CD4-positive, alpha-beta T cell (primary cell): ENCODE data around the gene RAPGEF1. TPM values are rescaled to one million over a fixed set of nuclear protein-coding genes. Genes with fewer than 3 reads are reported as not detected.
A peak's percentile ranks its signal among the peaks of the same experiment; 100 is the strongest.

Source experiments
- ATAC-seq: fragments of 200-7000 bp; cut with Tn5 transposase; one replicate; pipeline ENCODE4 v1.10.0; 2022; ENCODE audit warnings: mild to moderate bottlenecking; ENCODE audit not compliant: poor library complexity
- CTCF ChIA-PET: fragments of 350-600 bp; sonication (Branson Sonifier 250); formaldehyde crosslinking; loops from one replicate; lab custom pipeline; 2021; ENCODE audit warnings: antibody characterized with exemption, inconsistent platforms; lab: Charles Lee
- POLR2A ChIA-PET: fragments of 350-600 bp; sonication (Branson Sonifier 250); formaldehyde crosslinking; loops from one replicate; lab custom pipeline; 2021; ENCODE audit warnings: antibody characterized with exemption, inconsistent platforms; lab: Charles Lee
- DNase-seq, 14 experiments: peaks; one replicate each; pipeline ENCODE4 v3.0.0-alpha.2; 2013 to 2020; ENCODE audit warnings: mixed read lengths in 2 of 14
- H3K27ac ChIP-seq, 2 donors: one replicate each; pipeline versions ENCODE4 v1.5.1 to v1.7.0; 2013; ENCODE audit warnings: low read length in 2 of 2, low read depth in 1 of 2, mild to moderate bottlenecking in 1 of 2
- H3K27me3 ChIP-seq, 2 experiments: 1 replicate in 1 of 2; 2 replicates in 1 of 2; pipeline versions ENCODE4 v1.6.1 to v1.7.0; 2013; ENCODE audit warnings: low read length in 2 of 2, control low read depth in 1 of 2, mild to moderate bottlenecking in 1 of 2, moderate library complexity in 1 of 2; ENCODE audit not compliant: insufficient read depth in 2 of 2, control insufficient read depth in 1 of 2
- H3K36me3 ChIP-seq: one replicate; pipeline ENCODE4 v1.6.1; 2013; ENCODE audit warnings: low read length, control low read depth; ENCODE audit not compliant: insufficient read depth
- H3K4me1 ChIP-seq: one replicate; pipeline ENCODE4 v1.6.1; 2013; ENCODE audit warnings: low read length, control low read depth; ENCODE audit not compliant: insufficient read depth
- H3K4me3 ChIP-seq: one replicate; pipeline ENCODE4 v1.5.1; 2013; ENCODE audit warnings: mild to moderate bottlenecking, low read length, moderate library complexity
- H3K9me3 ChIP-seq, 2 experiments: 1 replicate in 1 of 2; 2 replicates in 1 of 2; pipeline versions ENCODE4 v1.6.1 to v1.7.0; 2013; ENCODE audit warnings: low read length in 2 of 2, mild to moderate bottlenecking in 2 of 2, control low read depth in 1 of 2, moderate library complexity in 1 of 2; ENCODE audit not compliant: control insufficient read depth in 1 of 2, insufficient read depth in 1 of 2
- H3K27ac Mint-ChIP-seq: one replicate; pipeline ENCODE4 v1.8.0; 2020; ENCODE audit warnings: mixed read lengths
- H3K27me3 Mint-ChIP-seq: one replicate; pipeline ENCODE4 v1.8.0; 2021; ENCODE audit warnings: mixed read lengths
- H3K36me3 Mint-ChIP-seq: one replicate; pipeline ENCODE4 v1.8.0; 2021; ENCODE audit warnings: low read depth, mixed read lengths
- H3K4me1 Mint-ChIP-seq: one replicate; pipeline ENCODE4 v1.8.0; 2021; ENCODE audit warnings: low read depth, mixed read lengths
- H3K4me3 Mint-ChIP-seq: one replicate; pipeline ENCODE4 v1.8.0; 2020; ENCODE audit warnings: mild to moderate bottlenecking, mixed read lengths
- H3K9me3 Mint-ChIP-seq: one replicate; pipeline ENCODE4 v1.8.0; 2020; ENCODE audit warnings: mixed read lengths
- CTCF ChIP-seq: fragments of 200-600 bp; IDR thresholded peaks from one replicate; pipeline ENCODE4 v1.8.0; 2022; ENCODE audit warnings: antibody characterized with exemption, mild to moderate bottlenecking
- intact Hi-C, 2 experiments: fragments of 100-400 bp; cut with DNase I in 1 of 2; cut with micrococcal nuclease in 1 of 2; formaldehyde crosslinking; loops; one replicate each; pipeline versions ENCODE4 v1.15.1 to v1.9.0; 2023 to 2025; cut with DNase I, micrococcal nuclease
- total RNA-seq, 174 experiments: library from RNA in 2 of 174; stranded (reverse) in 2 of 174; gene quantifications; one replicate each; pipeline ENCODE4 v1.2.3 and lab custom pipeline; 2021 to 2026

RAPGEF1 gene
- total RNA-seq, 2 experiments from 2014 or later, result 130 to 134 TPM

GRCh38 chr9:131784748-131785501 lies 45.0 kb upstream of the RAPGEF1 start:
- H3K27me3 ChIP-seq, result peaks cover 27 to 29% of the 10 kb centered on the region in 2 experiments
- ATAC-seq, result no peak
- H3K4me1 ChIP-seq, result no peaks in the 10 kb centered on the region
- TF ChIP-seq CTCF, result no peak
- DNase-seq, result no peak
- Mint-ChIP-seq H3K9me3 (peaks cover 5% of the 10 kb centered on the region), H3K4me3 (no peak overlapping the region), H3K27me3 (peaks cover 66% of the 10 kb centered on the region), H3K27ac (no peak overlapping the region), H3K4me1 (no peaks in the 10 kb centered on the region), H3K36me3 (no peaks in the 10 kb centered on the region)
- no peaks in the 10 kb centered on the region for H3K36me3 ChIP-seq
- H3K4me3 ChIP-seq, result no peak overlapping the region
- CTCF ChIA-PET, result interaction anchor here (0.6 kb wide), 1 partner anchor 749 kb away, joined by 4 read pairs; no protein-coding TSS in a partner anchor
- intact Hi-C loops, result no loop called here
- peaks cover 0 to 3% of the 10 kb centered on the region in 2 experiments for H3K9me3 ChIP-seq
- no peak overlapping the region for H3K27ac ChIP-seq
- POLR2A ChIA-PET, result no interaction called here

GRCh38 chr9:131781069-131781468 lies 41.2 kb upstream of the RAPGEF1 start:
- POLR2A ChIA-PET, result no interaction called here
- CTCF ChIA-PET, result no interaction called here

GRCh38 chr9:131776473-131776872 lies 36.6 kb upstream of the RAPGEF1 start:
- ATAC-seq (no peak), DNase-seq (peak in 4 of 14 experiments; percentile 10 to 47 (median 29))
- Histone ChIP-seq H3K27me3 (peaks cover 7 to 13% of the 10 kb centered on the region in 2 experiments), H3K4me1 (no peaks in the 10 kb centered on the region), H3K27ac (no peak overlapping the region), H3K9me3 (peaks cover 0 to 26% of the 10 kb centered on the region in 2 experiments), H3K4me3 (no peak overlapping the region), H3K36me3 (no peaks in the 10 kb centered on the region)
- no peaks in the 10 kb centered on the region for H3K4me1 Mint-ChIP-seq
- H3K9me3 Mint-ChIP-seq, result no peaks in the 10 kb centered on the region
- ChIA-PET POLR2A (no interaction called here), CTCF (no interaction called here)
- no peak overlapping the region for H3K4me3 Mint-ChIP-seq
- H3K27ac Mint-ChIP-seq, result no peak overlapping the region
- TF ChIP-seq CTCF, result no peak
- peaks cover 23% of the 10 kb centered on the region for H3K27me3 Mint-ChIP-seq
- no peaks in the 10 kb centered on the region for H3K36me3 Mint-ChIP-seq
- intact Hi-C loops, result no loop called here

More at GRCh38 chr9:131781069-131781468, 41.2 kb upstream of the RAPGEF1 start:
- Mint-ChIP-seq H3K9me3 (peaks cover 5% of the 10 kb centered on the region), H3K36me3 (no peaks in the 10 kb centered on the region), H3K4me1 (no peaks in the 10 kb centered on the region), H3K27ac (no peak overlapping the region), H3K4me3 (no peak overlapping the region), H3K27me3 (peaks cover 53% of the 10 kb centered on the region)
- no peak overlapping the region for H3K27ac ChIP-seq
- no peaks in the 10 kb centered on the region for H3K4me1 ChIP-seq
- H3K4me3 ChIP-seq, result no peak overlapping the region
- peaks cover 20% of the 10 kb centered on the region in 2 experiments for H3K27me3 ChIP-seq
- intact Hi-C loops, result no loop called here
- TF ChIP-seq CTCF, result no peak
- no peak for DNase-seq
- peaks cover 0 to 5% of the 10 kb centered on the region in 2 experiments for H3K9me3 ChIP-seq
- ATAC-seq, result no peak
- no peaks in the 10 kb centered on the region for H3K36me3 ChIP-seq
